Measurements from ENCODE around the gene NT5M.

NT5M gene

GRCh38 chr17:17376362-17376761, 73.2 kb downstream of the NT5M start:
- no peak overlapping the region for H3K4me2 ChIP-seq (ENCODE audit: low read length)
- no peak overlapping the region for H3K4me3 ChIP-seq (ENCODE audit: low read length)
- H3K27ac ChIP-seq (ENCODE audit: low read depth, low read length), result no peak overlapping the region
- H3K9me3 ChIP-seq (ENCODE audit: control insufficient read depth, insufficient read depth, low read length), result no peaks in the 10 kb centered on the region
- H4K20me1 ChIP-seq (ENCODE audit: control insufficient read depth, insufficient read depth, low read depth, low read length), result no peaks in the 10 kb centered on the region
- H3K36me3 ChIP-seq (ENCODE audit: control insufficient read depth, low read length), result no peaks in the 10 kb centered on the region
- no peaks in the 10 kb centered on the region for H3F3A ChIP-seq (ENCODE audit: control insufficient read depth, insufficient read depth)
- no peaks in the 10 kb centered on the region for H3K9me2 ChIP-seq (replicated peaks; ENCODE audit: control insufficient read depth, low read length)
- no peaks in the 10 kb centered on the region; the same call in 1 of the 2 replicates for H3K27me3 ChIP-seq (ENCODE audit: control insufficient read depth, low read length)
- TF ChIP-seq EZH2phosphoT487 (IDR thresholded peaks at IDR 0.05; ENCODE audit: borderline replicate concordance, low read length) (no peak), CTCF (IDR thresholded peaks at IDR 0.05; ENCODE audit: low read depth, low read length, poor library complexity, severe bottlenecking) (no peak)
- no peaks in the 10 kb centered on the region for H3K4me1 ChIP-seq (ENCODE audit: control insufficient read depth, low read length)
- H3K79me2 ChIP-seq (ENCODE audit: control insufficient read depth, low read length), result no peaks in the 10 kb centered on the region

- H3K9me2 ChIP-seq (replicated peaks; ENCODE audit: control insufficient read depth, low read length), result no peaks in the 10 kb centered on the region
- H3K79me2 ChIP-seq (ENCODE audit: control insufficient read depth, low read length), result no peaks in the 10 kb centered on the region
- no peaks in the 10 kb centered on the region for H3K36me3 ChIP-seq (ENCODE audit: control insufficient read depth, low read length)
- no peaks in the 10 kb centered on the region for H4K20me1 ChIP-seq (ENCODE audit: control insufficient read depth, insufficient read depth, low read depth, low read length)
- H3K27me3 ChIP-seq (ENCODE audit: control insufficient read depth, low read length), result peaks cover 2% of the 10 kb centered on the region; the same call in 1 of the 2 replicates
- H3F3A ChIP-seq (ENCODE audit: control insufficient read depth, insufficient read depth), result no peaks in the 10 kb centered on the region
- H3K9me3 ChIP-seq (ENCODE audit: control insufficient read depth, insufficient read depth, low read length), result no peaks in the 10 kb centered on the region
- H3K4me1 ChIP-seq (ENCODE audit: control insufficient read depth, low read length), result no peaks in the 10 kb centered on the region
- H3K4me3 ChIP-seq (ENCODE audit: low read length), result no peak overlapping the region
- TF ChIP-seq EZH2phosphoT487 (IDR thresholded peaks at IDR 0.05; ENCODE audit: borderline replicate concordance, low read length) (no peak), CTCF (IDR thresholded peaks at IDR 0.05; ENCODE audit: low read depth, low read length, poor library complexity, severe bottlenecking) (no peak)
- H3K4me2 ChIP-seq (ENCODE audit: low read length), result no peak overlapping the region
- no peak overlapping the region for H3K27ac ChIP-seq (ENCODE audit: low read depth, low read length)
These were observed 74.1 kb downstream of the NT5M start for GRCh38 chr17:17377071-17377967.

GRCh38 chr17:17379197-17379991, 76.2 kb downstream of the NT5M start:
- Histone ChIP-seq H3K4me1 (ENCODE audit: control insufficient read depth, low read length) (no peaks in the 10 kb centered on the region), H3F3A (ENCODE audit: control insufficient read depth, insufficient read depth) (no peaks in the 10 kb centered on the region), H3K79me2 (ENCODE audit: control insufficient read depth, low read length) (no peaks in the 10 kb centered on the region), H3K9me2 (replicated peaks; ENCODE audit: control insufficient read depth, low read length) (no peaks in the 10 kb centered on the region), H3K4me2 (ENCODE audit: low read length) (no peak overlapping the region), H4K20me1 (ENCODE audit: control insufficient read depth, insufficient read depth, low read depth, low read length) (no peaks in the 10 kb centered on the region), H3K4me3 (ENCODE audit: low read length) (no peak overlapping the region), H3K36me3 (ENCODE audit: control insufficient read depth, low read length) (no peaks in the 10 kb centered on the region), H3K9me3 (ENCODE audit: control insufficient read depth, insufficient read depth, low read length) (no peaks in the 10 kb centered on the region), H3K27ac (ENCODE audit: low read depth, low read length) (no peak overlapping the region), H3K27me3 (ENCODE audit: control insufficient read depth, low read length) (peaks cover 2% of the 10 kb centered on the region; the same call in 1 of the 2 replicates)
- no peak for TF ChIP-seq EZH2phosphoT487 (IDR thresholded peaks at IDR 0.05; ENCODE audit: borderline replicate concordance, low read length)
- no peak for TF ChIP-seq CTCF (IDR thresholded peaks at IDR 0.05; ENCODE audit: low read depth, low read length, poor library complexity, severe bottlenecking)

All from DOHH2 (cell line).